PC-9 (cell line): ENCODE data around the gene NAMPT.

Experiments used
- CTCF ChIP-seq: fragments of 200-600 bp; sonication (generic); conservative IDR thresholded peaks from 2 replicates; pipeline ENCODE4 v1.6.1; 2017; ENCODE audit warnings: mixed run types, antibody characterized with exemption, mild to moderate bottlenecking, moderate library complexity
- EZH2 ChIP-seq: fragments of 200-600 bp; sonication (generic); IDR thresholded peaks from 2 replicates; pipeline ENCODE4 v1.8.0; 2017; ENCODE audit warnings: antibody characterized with exemption, low read depth

- TF ChIP-seq CTCF (no peak), EZH2 (no peak)
These were observed 28.6 kb downstream of the NAMPT start for GRCh38 chr7:106256144-106256543.
